H1 (cell line): Measurements from ENCODE around the gene CHST13. TPM values are rescaled to one million over a fixed set of nuclear protein-coding genes. Genes with fewer than 3 reads are reported as not detected.

Experiments
- ASH2L ChIP-seq: fragments of 200-600, 300-600 bp; sonication (generic); IDR thresholded peaks from one replicate; pipeline ENCODE4 v1.7.1; 2017; ENCODE audit warnings: low read length
- BRCA1 ChIP-seq: IDR thresholded peaks from 2 replicates; pipeline ENCODE4 v1.6.1; 2012; ENCODE audit warnings: low read depth, low read length, improper control_type of control experiment
- EGR1 ChIP-seq: IDR thresholded peaks from 2 replicates; pipeline ENCODE4 v1.6.1; 2011; ENCODE audit warnings: low read depth, low read length, borderline replicate concordance
- NANOG ChIP-seq: IDR thresholded peaks from 2 replicates; pipeline ENCODE4 v1.6.1; 2011; ENCODE audit warnings: low read length, low read depth, mild to moderate bottlenecking, inconsistent platforms; ENCODE audit not compliant: insufficient read depth, poor library complexity, severe bottlenecking
- SRF ChIP-seq: IDR thresholded peaks from 2 replicates; pipeline ENCODE4 v1.6.1; 2011; ENCODE audit warnings: mild to moderate bottlenecking, low read depth, low read length, moderate library complexity
- SUZ12 ChIP-seq: fragments of 200-600 bp; sonication (generic); IDR thresholded peaks from 2 replicates; pipeline ENCODE4 v1.6.1; 2012; ENCODE audit warnings: mild to moderate bottlenecking, inconsistent platforms, low read length, moderate library complexity, mixed read lengths
- polyA plus RNA-seq, 7 experiments: library from polyadenylated mRNA; depleted of rRNA in 3 of 7; stranded (reverse) in 5 of 7; unstranded in 2 of 7; fragments of >200 nt in 5 of 7; fragments of 200-250 nt in 2 of 7; gene quantifications; 1 replicate in 5 of 7; 2 replicates in 1 of 7; 4 replicates in 1 of 7; pipeline versions ENCODE4 v1.2.1 to v1.2.3, GENCODE V29; 2011 to 2013; ENCODE audit warnings: missing spikeins in 2 of 7, mixed read lengths in 2 of 7
- total RNA-seq: library from RNA; stranded (reverse); fragmentation: NEBNext Ultra II Directional; extraction: Animal tissue kit (Norgen Biotek cat#: 25700); gene quantifications from 2 replicates; pipeline ENCODE4 v1.2.1, GENCODE V29; 2021
- TF ChIP-seq, protein P1 (sequence below), 3 experiments: IDR thresholded peaks; 1 replicate in 2 of 3; 2 replicates in 1 of 3; pipeline versions ENCODE4 v1.5.1 to v1.6.1; 2011; ENCODE audit warnings: low read length in 3 of 3, mild to moderate bottlenecking in 3 of 3, inconsistent platforms in 2 of 3, low read depth in 1 of 3, moderate library complexity in 1 of 3; ENCODE audit not compliant: insufficient read depth in 1 of 3; ENCODE audit errors: control extremely low read depth in 1 of 3

Gene CHST13
- total and polyA plus RNA-seq, 2 of the 8 experiments (the other 6 are each of a cell fraction or from before 2014, with no cell fraction given) = 5.4 to 11.7 TPM

DNA sequence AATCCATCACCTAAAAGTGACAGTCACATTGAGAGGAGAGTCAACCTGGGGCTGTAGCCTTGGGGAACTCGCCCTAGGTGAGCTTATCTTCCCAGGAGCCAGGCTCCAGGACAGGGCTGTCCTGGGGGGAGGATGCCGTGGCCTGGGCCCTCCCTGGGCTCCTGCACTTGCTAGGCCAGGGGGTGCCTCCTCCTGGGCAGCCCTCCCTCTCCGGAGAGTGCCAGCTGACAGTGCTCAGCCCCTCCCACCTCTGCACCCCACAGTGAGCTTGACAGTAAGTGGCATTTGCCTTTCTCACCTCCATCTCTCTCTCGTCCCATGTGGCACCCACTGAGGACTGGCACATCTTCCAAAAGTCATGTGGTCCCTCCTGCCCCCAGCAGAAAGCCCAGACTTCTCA, 25.5 kb upstream of the CHST13 start (continued):
- TF ChIP-seq, protein P1, sequence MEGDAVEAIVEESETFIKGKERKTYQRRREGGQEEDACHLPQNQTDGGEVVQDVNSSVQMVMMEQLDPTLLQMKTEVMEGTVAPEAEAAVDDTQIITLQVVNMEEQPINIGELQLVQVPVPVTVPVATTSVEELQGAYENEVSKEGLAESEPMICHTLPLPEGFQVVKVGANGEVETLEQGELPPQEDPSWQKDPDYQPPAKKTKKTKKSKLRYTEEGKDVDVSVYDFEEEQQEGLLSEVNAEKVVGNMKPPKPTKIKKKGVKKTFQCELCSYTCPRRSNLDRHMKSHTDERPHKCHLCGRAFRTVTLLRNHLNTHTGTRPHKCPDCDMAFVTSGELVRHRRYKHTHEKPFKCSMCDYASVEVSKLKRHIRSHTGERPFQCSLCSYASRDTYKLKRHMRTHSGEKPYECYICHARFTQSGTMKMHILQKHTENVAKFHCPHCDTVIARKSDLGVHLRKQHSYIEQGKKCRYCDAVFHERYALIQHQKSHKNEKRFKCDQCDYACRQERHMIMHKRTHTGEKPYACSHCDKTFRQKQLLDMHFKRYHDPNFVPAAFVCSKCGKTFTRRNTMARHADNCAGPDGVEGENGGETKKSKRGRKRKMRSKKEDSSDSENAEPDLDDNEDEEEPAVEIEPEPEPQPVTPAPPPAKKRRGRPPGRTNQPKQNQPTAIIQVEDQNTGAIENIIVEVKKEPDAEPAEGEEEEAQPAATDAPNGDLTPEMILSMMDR (IDR thresholded peaks at IDR 0.05; ENCODE audit: control extremely low read depth in 1 of 3, insufficient read depth in 1 of 3, low read depth in 1 of 3, low read length in 3 of 3) = no peak
- TF ChIP-seq ASH2L = no peak
- TF ChIP-seq SRF = no peak
- TF ChIP-seq BRCA1 = no peak
- no peak for TF ChIP-seq EGR1
- no peak for TF ChIP-seq NANOG
- TF ChIP-seq SUZ12 = no peak
